A673 (cell line): ENCODE measurements around the gene EYA4. TPM values are rescaled to one million over a fixed set of nuclear protein-coding genes. Genes with fewer than 3 reads are reported as not detected.

Source experiments
- BruUV-seq: library from RNA; stranded (reverse); fragments of 400-500 nt; replicated peaks from 2 replicates; lab custom pipeline; 2021; lab: Mats Ljungman, UMichigan
- CTCF ChIA-PET: fragments of 300-600 bp; sonication (Branson Sonifier 250); formaldehyde crosslinking; loops from one replicate; lab custom pipeline; 2022; ENCODE audit warnings: antibody characterized with exemption; lab: Charles Lee
- POLR2A ChIA-PET: fragments of 300-600 bp; sonication (Branson Sonifier 250); formaldehyde crosslinking; loops from one replicate; lab custom pipeline; 2022; ENCODE audit warnings: antibody characterized with exemption; ENCODE audit not compliant: low non-redundant PET; lab: Charles Lee
- DNase-seq: peaks from one replicate; pipeline ENCODE4 v3.0.0-alpha.2; 2015; ENCODE audit warnings: low spot score
- H3K27ac ChIP-seq: fragments of 200-600 bp; sonication (generic); 2 replicates; pipeline ENCODE4 v1.5.1; 2016; ENCODE audit warnings: mixed run types, low read depth, mild to moderate bottlenecking, mixed read lengths, antibody characterized with exemption, low read length; ENCODE audit not compliant: poor library complexity, severe bottlenecking
- H3K27me3 ChIP-seq: fragments of 200-600 bp; sonication (generic); replicated peaks from 2 replicates; pipeline ENCODE4 v1.6.1; 2017; ENCODE audit warnings: mixed run types, low read depth, mild to moderate bottlenecking, mixed read lengths, antibody characterized with exemption, low read length; ENCODE audit not compliant: insufficient read depth, poor library complexity
- H3K36me3 ChIP-seq: fragments of 200-600 bp; sonication (generic); 2 replicates; pipeline ENCODE4 v1.6.1; 2016; ENCODE audit warnings: mixed run types, mild to moderate bottlenecking, mixed read lengths, antibody characterized with exemption, low read length; ENCODE audit not compliant: insufficient read depth, poor library complexity, severe bottlenecking
- H3K4me1 ChIP-seq: fragments of 200-600 bp; sonication (generic); 2 replicates; pipeline ENCODE4 v1.6.1; 2017; ENCODE audit warnings: mixed run types, mild to moderate bottlenecking, mixed read lengths, antibody characterized with exemption, low read length; ENCODE audit not compliant: insufficient read depth, poor library complexity, severe bottlenecking
- H3K4me3 ChIP-seq: fragments of 200-600 bp; sonication (generic); 2 replicates; pipeline ENCODE4 v1.5.1; 2016; ENCODE audit warnings: low read depth, mixed run types, mild to moderate bottlenecking, mixed read lengths, low read length; ENCODE audit not compliant: poor library complexity, severe bottlenecking
- H3K9me3 ChIP-seq: fragments of 200-600 bp; sonication (generic); 2 replicates; pipeline ENCODE4 v1.6.1; 2016; ENCODE audit warnings: mixed run types, low read depth, mild to moderate bottlenecking, mixed read lengths, antibody characterized with exemption, low read length; ENCODE audit not compliant: poor library complexity, severe bottlenecking
- CTCF ChIP-seq: fragments of 300-800, 200-600 bp; sonication (generic); conservative IDR thresholded peaks from 2 replicates; pipeline ENCODE4 v1.5.1; 2017; ENCODE audit warnings: low read depth, mild to moderate bottlenecking, antibody characterized with exemption, low read length, moderate library complexity, mixed read lengths
- EZH2 ChIP-seq: fragments of 200-600 bp; sonication (generic); IDR thresholded peaks from 2 replicates; pipeline ENCODE4 v1.6.1; 2017; ENCODE audit warnings: borderline replicate concordance, low read depth, mild to moderate bottlenecking, mixed read lengths, antibody characterized with exemption, low read length; ENCODE audit not compliant: poor library complexity, severe bottlenecking
- intact Hi-C: fragments of 100-400 bp; cut with micrococcal nuclease; formaldehyde crosslinking; loops from one replicate; pipeline ENCODE4 v1.10.0; 2022; ENCODE audit not compliant: unreplicated experiment
- total RNA-seq: library from RNA; stranded (reverse); gene quantifications from 2 replicates; pipeline ENCODE4 v1.2.3, GENCODE V29; 2021

EYA4 gene
- total RNA-seq, 1 experiment from 2014 or later = 1.3 TPM

GRCh38 chr6:133424359-133424758 lies 183.2 kb downstream of the EYA4 start:
- TF ChIP-seq CTCF = no peak
- TF ChIP-seq EZH2 = no peak
- Histone ChIP-seq H3K27ac (no peak overlapping the region), H3K27me3 (no peaks in the 10 kb centered on the region), H3K36me3 (no peaks in the 10 kb centered on the region), H3K4me1 (no peaks in the 10 kb centered on the region), H3K9me3 (no peaks in the 10 kb centered on the region), H3K4me3 (no peak overlapping the region)
- intact Hi-C loops = no loop called here
- BruUV-seq = no TSS peak
- CTCF ChIA-PET = no interaction called here
- no peak for DNase-seq
- POLR2A ChIA-PET = no interaction called here

DNA sequence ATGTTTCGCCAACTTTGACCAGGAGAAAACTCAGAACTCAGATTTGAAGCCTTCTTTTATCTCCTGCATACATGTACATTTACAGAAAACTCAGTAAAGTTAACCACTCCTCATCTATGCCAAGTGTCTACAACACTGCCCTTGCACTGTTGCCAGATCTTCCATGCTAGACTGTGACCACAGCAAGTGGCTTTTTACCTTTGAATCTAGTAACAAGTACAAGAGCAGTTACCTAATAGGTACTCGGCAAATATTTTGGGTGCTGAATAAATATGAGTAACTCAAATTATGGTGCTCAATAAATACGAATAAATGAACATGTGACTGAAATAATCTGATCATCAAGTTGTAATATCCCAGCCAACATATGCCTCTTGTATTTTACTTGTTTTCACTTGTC lies 184.9 kb downstream of the EYA4 start:
- intact Hi-C loops = no loop called here
- no TSS peak for BruUV-seq
- ChIA-PET POLR2A (no interaction called here), CTCF (no interaction called here)
- Histone ChIP-seq H3K9me3 (no peaks in the 10 kb centered on the region), H3K36me3 (no peaks in the 10 kb centered on the region), H3K27ac (no peak overlapping the region), H3K4me1 (no peaks in the 10 kb centered on the region), H3K4me3 (no peak overlapping the region), H3K27me3 (no peaks in the 10 kb centered on the region)
- no peak for DNase-seq
- TF ChIP-seq CTCF = no peak
- no peak for TF ChIP-seq EZH2

DNA sequence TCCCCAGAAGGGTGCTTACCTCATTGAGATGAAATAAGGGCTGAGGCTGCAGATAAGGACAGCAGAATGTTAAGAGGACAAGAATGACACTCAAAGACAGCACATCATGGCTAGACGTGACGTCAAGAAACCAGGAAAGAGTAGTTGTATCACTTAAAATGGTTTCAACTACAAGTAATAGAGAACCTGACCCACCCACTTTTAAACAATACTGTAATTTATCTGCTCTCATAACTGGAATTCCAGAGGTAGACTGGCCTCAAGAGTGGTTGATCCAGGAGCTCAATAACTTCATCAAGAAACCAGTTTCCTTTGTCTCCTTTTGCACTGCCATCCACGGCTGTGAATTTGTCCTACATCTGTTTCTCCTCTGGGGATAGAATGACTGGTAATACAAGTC lies 187.1 kb downstream of the EYA4 start:
- Histone ChIP-seq H3K9me3 (no peaks in the 10 kb centered on the region), H3K36me3 (no peaks in the 10 kb centered on the region), H3K27me3 (no peaks in the 10 kb centered on the region), H3K4me1 (peaks cover 17% of the 10 kb centered on the region), H3K27ac (no peak overlapping the region), H3K4me3 (no peak overlapping the region)
- intact Hi-C loops = no loop called here
- ChIA-PET CTCF (no interaction called here), POLR2A (no interaction called here)
- no TSS peak for BruUV-seq
- DNase-seq = no peak
- TF ChIP-seq CTCF (no peak), EZH2 (no peak)
